Keratinocyte (primary cell): ENCODE results near the gene ARHGAP20. TPM values are rescaled to one million over a fixed set of nuclear protein-coding genes. Genes with fewer than 3 reads are reported as not detected.
"Not testable (repeated sequence)": the region's sequence is repeated elsewhere in the genome, so short reads cannot be mapped to it uniquely, and the experiment has no call there.

Experiments
- DNase-seq: peaks from one replicate; pipeline ENCODE4 v3.0.0-alpha.2; 2011; ENCODE audit warnings: low read depth, missing footprints, low spot score
- FAIRE-seq: peaks from 2 replicates; lab custom pipeline; 2011; peaks lifted over from hg19 to GRCh38; lab: Jason Lieb, UNC
- H2AFZ ChIP-seq: 2 replicates; pipeline ENCODE4 v1.6.0; 2012; ENCODE audit warnings: low read length, control low read depth, inconsistent platforms; ENCODE audit not compliant: control insufficient read depth
- H3K27ac ChIP-seq: 2 replicates; pipeline ENCODE4 v1.5.1; 2011; ENCODE audit warnings: low read length; ENCODE audit not compliant: control insufficient read depth, insufficient read depth
- H3K27me3 ChIP-seq: 3 replicates; pipeline ENCODE4 v1.6.0; 2011; ENCODE audit warnings: low read length; ENCODE audit not compliant: control insufficient read depth, insufficient read depth; ENCODE audit errors: extremely low read depth
- H3K36me3 ChIP-seq, 2 experiments: 2 replicates in 1 of 2; 3 replicates in 1 of 2; pipeline ENCODE4 v1.5.1; 2011; ENCODE audit warnings: low read length in 2 of 2, mild to moderate bottlenecking in 1 of 2; ENCODE audit not compliant: control insufficient read depth in 2 of 2, insufficient read depth in 2 of 2; ENCODE audit errors: extremely low read depth in 1 of 2
- H3K4me1 ChIP-seq: 3 replicates; pipeline ENCODE4 v1.5.1; 2011; ENCODE audit warnings: low read length; ENCODE audit not compliant: control insufficient read depth, insufficient read depth; ENCODE audit errors: extremely low read depth
- H3K4me2 ChIP-seq: 3 replicates; pipeline ENCODE4 v1.6.0; 2011; ENCODE audit warnings: low read depth, low read length; ENCODE audit not compliant: control insufficient read depth, insufficient read depth; ENCODE audit errors: extremely low read depth
- H3K4me3 ChIP-seq, 3 experiments: fragments of 200-600 bp in 1 of 3; sonication (generic) in 1 of 3; 2 replicates in 2 of 3; 3 replicates in 1 of 3; pipeline ENCODE4 v1.5.1; 2011 to 2016; ENCODE audit warnings: low read length in 3 of 3, mild to moderate bottlenecking in 3 of 3, control low read depth in 2 of 3, inconsistent platforms in 1 of 3, low read depth in 1 of 3, mixed read lengths in 1 of 3, mixed run types in 1 of 3, moderate library complexity in 1 of 3; ENCODE audit not compliant: control insufficient read depth in 2 of 3, insufficient read depth in 2 of 3; ENCODE audit errors: extremely low read depth in 1 of 3
- H3K79me2 ChIP-seq: 2 replicates; pipeline ENCODE4 v1.6.0; 2012; ENCODE audit warnings: low read length; ENCODE audit not compliant: control insufficient read depth, insufficient read depth
- H3K9ac ChIP-seq: 3 replicates; pipeline ENCODE4 v1.6.0; 2011; ENCODE audit warnings: low read length; ENCODE audit not compliant: control insufficient read depth, insufficient read depth; ENCODE audit errors: extremely low read depth
- H3K9me1 ChIP-seq: 3 replicates; pipeline ENCODE4 v1.6.0; 2011; ENCODE audit warnings: low read length; ENCODE audit not compliant: control insufficient read depth, insufficient read depth; ENCODE audit errors: extremely low read depth
- H3K9me3 ChIP-seq: 2 replicates; pipeline ENCODE4 v1.5.1; 2012; ENCODE audit warnings: low read depth, low read length; ENCODE audit not compliant: control insufficient read depth
- H4K20me1 ChIP-seq: 3 replicates; pipeline ENCODE4 v1.6.0; 2011; ENCODE audit warnings: low read length; ENCODE audit not compliant: control insufficient read depth, insufficient read depth; ENCODE audit errors: extremely low read depth
- CTCF ChIP-seq, 3 experiments: IDR thresholded peaks in 1 of 3; conservative IDR thresholded peaks in 1 of 3; optimal IDR thresholded peaks in 1 of 3; 2 replicates in 2 of 3; 3 replicates in 1 of 3; pipeline versions ENCODE3 to v1.5.1; 2011; ENCODE audit warnings: low read length in 3 of 3, mild to moderate bottlenecking in 3 of 3, moderate library complexity in 2 of 3, control low read depth in 1 of 3, inconsistent platforms in 1 of 3; ENCODE audit not compliant: insufficient read depth in 2 of 3; ENCODE audit errors: extremely low read depth in 1 of 3
- EZH2 ChIP-seq: IDR thresholded peaks from one replicate; pipeline ENCODE4 v1.6.1; 2012; ENCODE audit warnings: inconsistent platforms, mild to moderate bottlenecking, low read length, moderate library complexity
- dilution Hi-C: fragments of 300-500 bp; cut with MboI; formaldehyde crosslinking; loops from one replicate; pipeline ENCODE4 v1.7.0; 2020; ENCODE audit warnings: low sequenced_read_pairs; ENCODE audit not compliant: extremely low pct_ligation_motif_present
- polyA plus RNA-seq, 5 experiments: library from polyadenylated mRNA; depleted of rRNA in 3 of 5; stranded (reverse) in 3 of 5; stranded (forward) in 1 of 5; unstranded in 1 of 5; fragments of >200 nt; gene quantifications; 1 replicate in 1 of 5; 2 replicates in 3 of 5; 3 replicates in 1 of 5; pipeline versions ENCODE4 v1.2.1 to v1.2.3, GENCODE V29; 2011 to 2012; ENCODE audit warnings: missing spikeins in 2 of 5, low read depth in 1 of 5, low replicate concordance in 1 of 5

ARHGAP20 gene
- polyA plus RNA-seq, 1 donor (not counting 4 experiments of a cell fraction or from before 2014, with no cell fraction given), result not detected

DNA sequence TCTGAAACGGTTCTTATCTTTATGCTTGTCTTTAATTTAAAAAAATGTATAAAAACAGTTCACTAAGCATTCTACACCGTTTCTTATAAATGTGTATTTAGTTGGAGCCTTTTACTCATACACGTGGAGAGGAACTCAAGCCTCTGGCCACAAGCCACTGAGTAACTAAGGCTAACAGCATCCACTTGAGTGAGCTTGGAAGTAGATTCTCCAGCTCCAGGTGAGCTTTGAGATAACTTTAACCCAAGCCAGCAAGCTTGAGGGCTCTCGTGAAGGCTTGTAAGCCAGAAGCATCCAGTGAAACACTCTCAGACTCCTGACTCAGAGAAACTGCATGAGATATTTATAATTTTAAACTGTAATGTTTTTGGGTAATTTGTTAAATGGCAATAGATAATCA is 82.6 kb downstream of the ARHGAP20 start:
- Histone ChIP-seq H3K79me2 (no peaks in the 10 kb centered on the region), H4K20me1 (no peaks in the 10 kb centered on the region), H2AFZ (no peak overlapping the region), H3K27ac (no peak overlapping the region), H3K9me1 (no peaks in the 10 kb centered on the region), H3K27me3 (no peaks in the 10 kb centered on the region), H3K4me3 (no peak overlapping the region), H3K9ac (no peak overlapping the region), H3K36me3 (no peaks in the 10 kb centered on the region), H3K9me3 (no peaks in the 10 kb centered on the region), H3K4me1 (no peaks in the 10 kb centered on the region), H3K4me2 (no peak overlapping the region)
- TF ChIP-seq EZH2 (no peak), CTCF (optimal IDR thresholded peaks at IDR 0.05 in 1 of 3, IDR thresholded peaks at IDR 0.05 in 1 of 3, conservative IDR thresholded peaks at IDR 0.05 in 1 of 3; ENCODE audit: extremely low read depth in 1 of 3, insufficient read depth in 2 of 3, low read length in 3 of 3) (no peak)
- dilution Hi-C loops, result no loop called here
- FAIRE-seq, result no peak
- no peak for DNase-seq

GRCh38 chr11:110621826-110622225 is 90.4 kb downstream of the ARHGAP20 start:
- TF ChIP-seq EZH2 (no peak), CTCF (optimal IDR thresholded peaks at IDR 0.05 in 1 of 3, IDR thresholded peaks at IDR 0.05 in 1 of 3, conservative IDR thresholded peaks at IDR 0.05 in 1 of 3; ENCODE audit: extremely low read depth in 1 of 3, insufficient read depth in 2 of 3, low read length in 3 of 3) (no peak)
- no peaks in the 10 kb centered on the region for H3K9me3 ChIP-seq
- no peaks in the 10 kb centered on the region for H3K36me3 ChIP-seq
- H4K20me1 ChIP-seq, result no peaks in the 10 kb centered on the region
- no peaks in the 10 kb centered on the region for H3K4me1 ChIP-seq
- H3K27ac ChIP-seq, result no peak overlapping the region
- no peak overlapping the region for H2AFZ ChIP-seq
- FAIRE-seq (no peak), DNase-seq (no peak)
- no peak overlapping the region for H3K9ac ChIP-seq
- no peaks in the 10 kb centered on the region for H3K79me2 ChIP-seq
- H3K9me1 ChIP-seq, result no peaks in the 10 kb centered on the region
- dilution Hi-C loops, result no loop called here
- H3K4me3 ChIP-seq, result no peak overlapping the region
- H3K4me2 ChIP-seq, result no peak overlapping the region
- no peaks in the 10 kb centered on the region for H3K27me3 ChIP-seq

DNA sequence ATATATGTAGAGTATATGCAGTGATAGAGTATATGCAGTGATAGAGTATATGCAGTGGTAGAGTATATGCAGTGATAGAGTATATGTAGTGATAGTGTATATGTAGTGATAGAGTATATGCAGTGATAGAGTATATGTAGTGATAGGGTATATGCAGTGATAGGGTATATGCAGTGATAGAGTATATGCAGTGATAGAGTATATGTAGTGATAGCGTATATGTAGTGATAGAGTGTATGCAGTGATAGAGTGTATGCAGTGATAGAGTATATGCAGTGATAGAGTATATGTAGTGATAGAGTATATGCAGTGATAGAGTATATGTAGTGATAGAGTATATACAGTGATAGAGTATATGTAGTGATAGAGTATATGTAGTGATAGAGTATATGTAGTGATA is 92.9 kb downstream of the ARHGAP20 start:
- H2AFZ ChIP-seq, H4K20me1 ChIP-seq, DNase-seq, H3K27me3 ChIP-seq, H3K4me1 ChIP-seq, FAIRE-seq, H3K4me3 ChIP-seq, H3K9me1 ChIP-seq, dilution Hi-C loops, H3K9me3 ChIP-seq, H3K4me2 ChIP-seq, H3K9ac ChIP-seq, H3K36me3 ChIP-seq, H3K27ac ChIP-seq, H3K79me2 ChIP-seq: not testable (repeated sequence)
